Mesenchymal stem cell (in vitro differentiated cells and primary cell): ENCODE results near the gene CAMTA1.

Experiments used
- DNase-seq: peaks from one replicate; pipeline ENCODE4 v3.0.0-alpha.2; 2013
- H2AFZ ChIP-seq: one replicate; pipeline ENCODE4 v1.6.1; 2013; ENCODE audit warnings: low read depth, mild to moderate bottlenecking, control low read depth, inconsistent platforms, low read length, moderate library complexity
- H2AK5ac ChIP-seq: 2 replicates; pipeline ENCODE4 v1.6.1; 2013; ENCODE audit warnings: low read length, moderate library complexity, mild to moderate bottlenecking, inconsistent platforms; ENCODE audit not compliant: severe bottlenecking
- H2BK120ac ChIP-seq: one replicate; pipeline ENCODE4 v1.6.1; 2013; ENCODE audit warnings: low read depth, mild to moderate bottlenecking, inconsistent platforms, low read length, moderate library complexity
- H2BK12ac ChIP-seq, 2 experiments: one replicate each; pipeline ENCODE4 v1.6.1; 2013; ENCODE audit warnings: inconsistent platforms in 2 of 2, low read length in 2 of 2, mild to moderate bottlenecking in 2 of 2, moderate library complexity in 2 of 2, control low read depth in 1 of 2
- H2BK15ac ChIP-seq: one replicate; pipeline ENCODE4 v1.6.1; 2013; ENCODE audit warnings: mild to moderate bottlenecking, low read depth, inconsistent platforms; ENCODE audit not compliant: poor library complexity, severe bottlenecking
- H2BK5ac ChIP-seq: 2 replicates; pipeline ENCODE4 v1.6.1; 2013; ENCODE audit warnings: low read depth, mild to moderate bottlenecking, low read length, control low read depth, inconsistent platforms; ENCODE audit not compliant: poor library complexity, severe bottlenecking
- H3K14ac ChIP-seq, 2 experiments: one replicate each; pipeline ENCODE4 v1.6.1; 2013; ENCODE audit warnings: inconsistent platforms in 2 of 2, low read length in 2 of 2, control low read depth in 1 of 2, mild to moderate bottlenecking in 1 of 2, moderate library complexity in 1 of 2
- H3K18ac ChIP-seq, 2 experiments: one replicate each; pipeline ENCODE4 v1.6.1; 2013; ENCODE audit warnings: inconsistent platforms in 2 of 2, low read length in 2 of 2, control low read depth in 1 of 2, low read depth in 1 of 2, mild to moderate bottlenecking in 1 of 2
- H3K23ac ChIP-seq, 2 experiments: one replicate each; pipeline ENCODE4 v1.6.1; 2013; ENCODE audit warnings: inconsistent platforms in 2 of 2, low read length in 2 of 2, mild to moderate bottlenecking in 2 of 2, moderate library complexity in 2 of 2, control low read depth in 1 of 2
- H3K27ac ChIP-seq: 2 replicates; pipeline ENCODE4 v1.5.1; 2013; ENCODE audit warnings: mild to moderate bottlenecking, moderate library complexity, low read length, control low read depth, inconsistent platforms; ENCODE audit not compliant: poor library complexity, severe bottlenecking
- H3K27me3 ChIP-seq, 2 experiments: 2 replicates each; pipeline versions ENCODE4 v1.6.1 to v1.7.0; 2013; ENCODE audit warnings: low read length in 2 of 2, mild to moderate bottlenecking in 2 of 2, moderate library complexity in 2 of 2, control low read depth in 1 of 2, inconsistent platforms in 1 of 2; ENCODE audit not compliant: control insufficient read depth in 1 of 2, insufficient read depth in 1 of 2
- H3K36me3 ChIP-seq, 2 experiments: 2 replicates each; pipeline versions ENCODE4 v1.6.1 to v1.7.0; 2013; ENCODE audit warnings: low read length in 2 of 2, control low read depth in 1 of 2, inconsistent platforms in 1 of 2, low read depth in 1 of 2, mild to moderate bottlenecking in 1 of 2; ENCODE audit not compliant: insufficient read depth in 2 of 2, control insufficient read depth in 1 of 2
- H3K4ac ChIP-seq, 2 experiments: one replicate each; pipeline ENCODE4 v1.6.1; 2013; ENCODE audit warnings: inconsistent platforms in 2 of 2, low read length in 2 of 2, mild to moderate bottlenecking in 2 of 2, moderate library complexity in 2 of 2, control low read depth in 1 of 2, low read depth in 1 of 2
- H3K4me1 ChIP-seq: 2 replicates; pipeline ENCODE4 v1.6.1; 2013; ENCODE audit warnings: low read depth, low read length, control low read depth; ENCODE audit not compliant: control insufficient read depth, insufficient read depth
- H3K4me2 ChIP-seq: 2 replicates; pipeline ENCODE4 v1.6.1; 2013; ENCODE audit warnings: low read length, mild to moderate bottlenecking, inconsistent platforms; ENCODE audit not compliant: poor library complexity, severe bottlenecking
- H3K4me3 ChIP-seq, 2 experiments: 2 replicates each; pipeline versions ENCODE4 v1.5.1 to v1.7.0; 2013; ENCODE audit warnings: low read length in 2 of 2, mild to moderate bottlenecking in 2 of 2, control low read depth in 1 of 2, low read depth in 1 of 2; ENCODE audit not compliant: insufficient read depth in 1 of 2
- H3K79me1 ChIP-seq: replicated peaks from 2 replicates; pipeline ENCODE4 v1.6.1; 2013; ENCODE audit warnings: mild to moderate bottlenecking, control low read depth, low read length, inconsistent platforms; ENCODE audit not compliant: poor library complexity, severe bottlenecking
- H3K9ac ChIP-seq: 2 replicates; pipeline ENCODE4 v1.7.0; 2013; ENCODE audit warnings: mild to moderate bottlenecking, low read length, moderate library complexity
- H3K9me3 ChIP-seq: 2 replicates; pipeline ENCODE4 v1.7.0; 2013; ENCODE audit warnings: mild to moderate bottlenecking, low read length; ENCODE audit not compliant: control insufficient read depth
- H4K8ac ChIP-seq: one replicate; pipeline ENCODE4 v1.6.1; 2013; ENCODE audit warnings: inconsistent platforms, mild to moderate bottlenecking, low read length, moderate library complexity
- H4K91ac ChIP-seq: one replicate; pipeline ENCODE4 v1.6.1; 2013; ENCODE audit warnings: mild to moderate bottlenecking, low read length, inconsistent platforms
- WGBS: methylation state at CpG from one replicate; pipeline ENCODE4 v1.1.7; 2013; ENCODE audit warnings: mixed read lengths; 5-methylcytosine and 5-hydroxymethylcytosine counted together

The CAMTA1 gene

DNA sequence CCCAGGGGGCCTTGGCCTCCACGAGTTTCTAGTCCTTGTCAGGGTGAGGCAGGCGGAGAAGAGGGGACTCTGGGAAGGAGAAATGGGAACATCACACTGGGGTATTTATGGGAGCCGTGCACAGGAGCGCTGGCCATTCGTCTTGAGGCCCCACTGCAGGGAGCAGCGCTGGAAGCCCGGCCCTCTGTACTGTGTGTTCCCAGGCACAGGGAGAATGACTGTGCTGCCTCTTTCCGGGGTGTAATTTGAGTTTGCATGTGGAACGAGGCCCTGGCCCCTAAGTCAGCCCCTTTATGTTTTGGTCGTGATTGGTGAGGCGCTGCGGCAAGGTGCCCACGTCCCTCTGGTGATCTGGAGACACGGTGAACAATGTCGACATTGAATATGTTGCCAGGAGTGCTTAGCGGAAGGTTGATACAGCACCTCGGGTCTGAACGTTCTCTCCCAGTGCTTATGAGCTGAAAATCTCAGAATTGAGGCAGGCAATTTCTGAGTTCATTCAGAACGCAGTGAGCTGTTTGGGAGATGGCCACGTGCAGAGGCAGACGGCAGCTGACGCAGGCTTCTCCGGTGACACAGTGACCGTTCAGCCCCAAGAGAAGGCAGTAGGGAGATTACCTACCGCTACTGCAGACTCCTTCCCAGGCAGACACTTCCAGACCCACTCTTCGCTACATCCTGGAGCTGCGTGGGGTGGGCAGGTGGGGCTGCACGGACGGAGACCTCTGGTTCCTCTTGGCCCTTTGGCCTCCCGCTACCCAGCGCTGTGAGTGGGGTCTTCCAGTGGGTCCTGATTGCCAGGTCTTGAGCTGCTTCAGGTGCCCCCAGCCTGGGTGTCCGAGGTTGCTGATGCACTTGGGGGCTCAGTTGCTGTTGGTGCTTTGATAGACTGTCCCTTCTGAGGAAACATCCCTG lies 265.8 kb downstream of the CAMTA1 start:
- Histone ChIP-seq H3K79me1 (no peaks in the 10 kb centered on the region), H2BK12ac (no peak overlapping the region), H3K4me2 (no peak overlapping the region), H3K9me3 (peaks cover 6% of the 10 kb centered on the region), H4K91ac (no peak overlapping the region), H3K36me3 (peaks cover 0 to 5% of the 10 kb centered on the region in 2 experiments), H2AFZ (no peak overlapping the region), H3K23ac (no peak overlapping the region), H3K4me3 (no peak overlapping the region), H3K27ac (no peak overlapping the region), H2BK15ac (no peak overlapping the region), H3K14ac (no peak overlapping the region), H2BK5ac (no peak overlapping the region), H2AK5ac (no peak overlapping the region), H3K27me3 (peaks cover 11 to 58% of the 10 kb centered on the region in 2 experiments), H2BK120ac (no peak overlapping the region), H3K18ac (no peak overlapping the region), H3K4me1 (peaks cover 2% of the 10 kb centered on the region), H3K4ac (no peak overlapping the region), H4K8ac (no peak overlapping the region), H3K9ac (no peak overlapping the region)
- WGBS = 83% methylated on average over 32 of the region's 32 CpGs
- no peak for DNase-seq

DNA sequence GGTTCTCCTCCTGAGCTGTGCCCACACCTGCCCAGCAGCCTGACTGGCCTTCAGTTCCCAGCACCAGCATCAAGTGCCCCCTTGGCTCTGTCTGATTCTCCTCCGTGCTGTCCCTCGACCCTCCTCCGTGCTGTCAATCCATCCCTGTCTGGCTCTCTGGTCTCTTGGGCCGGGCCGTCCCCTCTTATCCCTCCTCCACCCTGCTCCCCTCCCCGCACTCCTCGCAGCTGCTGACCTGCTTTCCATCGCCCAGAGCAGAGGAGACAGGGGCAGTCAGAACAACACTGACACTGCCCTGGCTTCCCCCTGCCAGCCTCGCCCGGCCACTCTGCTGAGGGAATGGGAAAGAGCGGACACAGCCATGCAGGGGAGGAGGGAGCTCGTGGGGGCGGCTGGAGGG lies 267.4 kb downstream of the CAMTA1 start:
- Histone ChIP-seq H3K4ac (no peak overlapping the region), H2AFZ (no peak overlapping the region), H2BK120ac (no peak overlapping the region), H3K4me1 (no peaks in the 10 kb centered on the region), H4K91ac (no peak overlapping the region), H3K4me3 (no peak overlapping the region), H2AK5ac (no peak overlapping the region), H3K23ac (no peak overlapping the region), H3K9me3 (no peaks in the 10 kb centered on the region), H2BK5ac (no peak overlapping the region), H3K27ac (no peak overlapping the region), H3K36me3 (peaks cover 0 to 5% of the 10 kb centered on the region in 2 experiments), H3K79me1 (no peaks in the 10 kb centered on the region), H4K8ac (no peak overlapping the region), H3K14ac (no peak overlapping the region), H2BK15ac (no peak overlapping the region), H2BK12ac (no peak overlapping the region), H3K4me2 (no peak overlapping the region), H3K27me3 (peaks cover 13 to 55% of the 10 kb centered on the region in 2 experiments), H3K9ac (no peak overlapping the region), H3K18ac (no peak overlapping the region)
- 86% methylated on average over 13 of the region's 13 CpGs for WGBS
- DNase-seq = no peak

DNA sequence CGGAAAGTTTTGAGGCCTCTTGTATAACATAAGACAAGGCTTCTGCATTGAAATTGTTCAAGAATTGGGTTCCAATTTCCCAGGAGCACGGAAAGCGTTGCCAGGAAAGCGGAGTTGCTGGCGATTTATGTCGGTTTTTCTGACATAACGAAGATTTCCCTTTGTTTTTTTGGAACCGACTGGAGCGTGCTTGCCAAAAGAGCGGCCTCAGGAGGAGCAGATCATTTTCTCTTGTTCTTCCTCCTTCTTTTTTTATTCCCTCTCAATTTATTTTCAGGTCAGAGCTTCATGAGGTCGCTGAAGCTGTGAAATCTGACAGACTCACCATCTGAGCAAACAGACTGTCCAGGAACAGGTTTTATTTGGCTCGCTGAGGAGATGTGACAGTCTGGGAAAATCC lies 275.5 kb downstream of the CAMTA1 start:
- no peak overlapping the region for H4K8ac ChIP-seq
- H3K79me1 ChIP-seq = no peaks in the 10 kb centered on the region
- H3K9ac ChIP-seq = no peak overlapping the region
- no peak for DNase-seq
- H3K36me3 ChIP-seq = no peaks in the 10 kb centered on the region
- no peak overlapping the region for H2BK5ac ChIP-seq
- no peaks in the 10 kb centered on the region for H3K9me3 ChIP-seq
- no peak overlapping the region for H3K4me2 ChIP-seq
- H3K18ac ChIP-seq = no peak overlapping the region
- no peak overlapping the region for H2AK5ac ChIP-seq
- H2AFZ ChIP-seq = no peak overlapping the region
- H3K27me3 ChIP-seq = peaks cover 35 to 42% of the 10 kb centered on the region in 2 experiments
- no peak overlapping the region for H2BK15ac ChIP-seq
- H3K4me1 ChIP-seq = no peaks in the 10 kb centered on the region
- no peak overlapping the region for H3K4me3 ChIP-seq
- H3K23ac ChIP-seq = no peak overlapping the region
- no peak overlapping the region for H3K4ac ChIP-seq
- no peak overlapping the region for H3K27ac ChIP-seq
- H2BK120ac ChIP-seq = no peak overlapping the region
- no peak overlapping the region for H2BK12ac ChIP-seq
- H3K14ac ChIP-seq = no peak overlapping the region
- no peak overlapping the region for H4K91ac ChIP-seq
- WGBS = 84% methylated on average over 12 of the region's 12 CpGs

DNA sequence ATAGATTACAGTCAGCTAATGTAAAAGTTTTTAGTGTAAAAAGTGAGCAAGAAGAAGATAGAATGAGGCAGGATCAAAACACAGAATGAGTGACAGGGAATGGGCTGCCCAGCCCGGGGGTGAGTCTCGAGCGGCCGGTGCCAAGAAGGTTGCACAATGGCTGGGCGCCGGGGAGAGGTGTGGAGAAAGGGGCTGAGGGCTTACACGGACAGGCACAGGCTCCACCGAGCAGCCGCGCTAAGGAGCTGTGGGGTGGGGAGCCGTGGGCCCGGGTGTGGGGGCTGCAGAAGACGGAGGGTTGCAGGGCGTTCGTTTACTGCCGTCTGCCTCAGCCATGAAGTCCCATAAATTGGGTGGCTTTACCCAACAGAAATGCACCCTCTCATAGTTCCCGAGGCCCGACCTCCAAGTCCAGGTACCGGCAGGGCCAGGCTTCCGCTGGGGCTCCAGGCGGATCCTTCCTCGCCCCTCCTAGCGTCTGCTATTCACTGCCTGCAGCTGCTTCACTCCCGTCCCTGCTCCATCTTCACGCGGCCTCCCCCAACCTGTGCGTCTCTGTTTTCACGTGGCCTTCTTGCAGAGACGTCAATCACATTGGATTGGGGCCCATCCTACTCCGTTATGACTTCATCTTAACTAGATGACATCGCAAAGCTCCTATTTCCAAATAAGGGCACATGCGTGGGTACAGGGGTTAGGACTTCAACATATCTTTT lies 277.2 kb downstream of the CAMTA1 start:
- Histone ChIP-seq H3K27me3 (peaks cover 46 to 50% of the 10 kb centered on the region in 2 experiments), H3K4me1 (no peaks in the 10 kb centered on the region), H3K9me3 (no peaks in the 10 kb centered on the region), H2AFZ (no peak overlapping the region), H2BK15ac (no peak overlapping the region), H3K79me1 (no peaks in the 10 kb centered on the region), H3K4me2 (no peak overlapping the region), H4K8ac (no peak overlapping the region), H2BK120ac (no peak overlapping the region), H3K18ac (no peak overlapping the region), H3K36me3 (no peaks in the 10 kb centered on the region), H2AK5ac (no peak overlapping the region), H3K4ac (no peak overlapping the region), H4K91ac (no peak overlapping the region), H3K23ac (no peak overlapping the region), H3K27ac (no peak overlapping the region), H2BK5ac (no peak overlapping the region), H2BK12ac (no peak overlapping the region), H3K4me3 (no peak overlapping the region), H3K9ac (no peak overlapping the region), H3K14ac (no peak overlapping the region)
- no peak for DNase-seq
- 86% methylated on average over 32 of the region's 32 CpGs for WGBS
